DMS53 treated with DMSO at 0.1 percent for 48 hours (cell line): Measurements from ENCODE around the gene MTMR11.
"Not testable (repeated sequence)": the region's sequence is repeated elsewhere in the genome, so short reads cannot be mapped to it uniquely, and the experiment has no call there.

Source experiments
- DNase-seq: peaks from one replicate; lab custom pipeline; 2025; ENCODE audit not compliant: unreplicated experiment; lab: John Stamatoyannopoulos, UW

MTMR11 gene, protein sequence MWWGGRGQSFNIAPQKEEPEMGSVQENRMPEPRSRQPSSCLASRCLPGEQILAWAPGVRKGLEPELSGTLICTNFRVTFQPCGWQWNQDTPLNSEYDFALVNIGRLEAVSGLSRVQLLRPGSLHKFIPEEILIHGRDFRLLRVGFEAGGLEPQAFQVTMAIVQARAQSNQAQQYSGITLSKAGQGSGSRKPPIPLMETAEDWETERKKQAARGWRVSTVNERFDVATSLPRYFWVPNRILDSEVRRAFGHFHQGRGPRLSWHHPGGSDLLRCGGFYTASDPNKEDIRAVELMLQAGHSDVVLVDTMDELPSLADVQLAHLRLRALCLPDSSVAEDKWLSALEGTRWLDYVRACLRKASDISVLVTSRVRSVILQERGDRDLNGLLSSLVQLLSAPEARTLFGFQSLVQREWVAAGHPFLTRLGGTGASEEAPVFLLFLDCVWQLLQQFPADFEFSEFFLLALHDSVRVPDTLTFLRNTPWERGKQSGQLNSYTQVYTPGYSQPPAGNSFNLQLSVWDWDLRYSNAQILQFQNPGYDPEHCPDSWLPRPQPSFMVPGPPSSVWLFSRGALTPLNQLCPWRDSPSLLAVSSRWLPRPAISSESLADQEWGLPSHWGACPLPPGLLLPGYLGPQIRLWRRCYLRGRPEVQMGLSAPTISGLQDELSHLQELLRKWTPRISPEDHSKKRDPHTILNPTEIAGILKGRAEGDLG

GRCh38 chr1:149936170-149936991, at the start of gene MTMR11:
Gene MTMR11 (minus strand): TSS chr1:149936879. CDS start chr1:149936647, 232 bp downstream.
- peak; percentile 33 for DNase-seq

DNA sequence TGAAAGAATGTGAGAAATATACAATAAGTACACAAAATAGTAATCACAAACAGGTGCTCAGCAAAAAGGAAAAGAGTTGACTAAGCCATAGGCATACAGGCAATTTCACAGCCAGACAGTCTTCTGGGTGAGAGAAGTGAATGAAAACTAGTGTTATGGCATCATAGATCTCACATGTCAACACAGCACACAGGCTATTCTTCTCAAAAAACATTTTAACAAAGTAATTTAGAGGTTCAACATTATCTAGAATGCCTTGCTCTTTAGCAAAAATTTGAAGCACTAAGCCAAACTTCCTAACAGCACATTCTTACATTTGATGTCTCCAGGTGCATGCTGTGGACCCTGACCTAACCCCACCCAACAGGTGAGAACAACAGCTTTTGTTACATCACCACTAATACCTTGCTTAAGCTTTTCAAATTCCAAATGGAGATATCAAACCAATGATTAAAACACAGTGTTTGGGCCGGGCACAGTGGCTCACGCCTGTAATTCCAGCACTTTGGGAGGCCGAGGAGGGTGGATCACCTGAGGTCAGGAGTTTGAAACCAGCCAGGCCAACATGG, 43.4 kb upstream of the MTMR11 start:
- DNase-seq: no peak

- no peak for DNase-seq
Measured at GRCh38 chr1:149979245-149979971, 42.7 kb upstream of the MTMR11 start.

- no peak for DNase-seq
Measured at GRCh38 chr1:149978547-149979023, 41.9 kb upstream of the MTMR11 start.

GRCh38 chr1:149977345-149977744, 40.7 kb upstream of the MTMR11 start:
- peak; percentile 61 for DNase-seq

- no peak for DNase-seq
Measured at GRCh38 chr1:149972547-149972946, 35.9 kb upstream of the MTMR11 start.

- no peak for DNase-seq
Measured at GRCh38 chr1:149967646-149968045, 31.0 kb upstream of the MTMR11 start.

DNA sequence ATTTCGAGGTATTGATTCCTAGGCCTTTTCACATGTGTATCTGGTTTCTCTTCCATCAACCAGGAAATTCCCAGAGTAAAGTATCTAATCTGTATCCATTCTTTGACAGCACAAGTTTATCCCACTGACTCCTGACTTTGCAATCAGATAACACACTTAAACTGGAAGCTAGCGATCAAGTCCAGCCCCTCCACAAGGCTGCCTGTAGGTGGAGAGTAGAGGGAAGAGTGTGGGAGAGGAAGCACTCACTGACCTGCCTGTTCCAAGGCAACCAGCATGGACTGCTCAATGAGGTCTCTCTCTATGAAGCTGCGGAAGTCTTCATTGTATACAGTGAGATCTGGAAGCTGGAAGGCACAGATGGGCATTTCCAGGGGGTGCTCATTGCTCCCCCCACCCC, 30.4 kb upstream of the MTMR11 start:
- no peak for DNase-seq

GRCh38 chr1:149966405-149966804, 29.7 kb upstream of the MTMR11 start:
- no peak for DNase-seq

GRCh38 chr1:149965440-149965839, 28.8 kb upstream of the MTMR11 start:
- DNase-seq: no peak

DNA sequence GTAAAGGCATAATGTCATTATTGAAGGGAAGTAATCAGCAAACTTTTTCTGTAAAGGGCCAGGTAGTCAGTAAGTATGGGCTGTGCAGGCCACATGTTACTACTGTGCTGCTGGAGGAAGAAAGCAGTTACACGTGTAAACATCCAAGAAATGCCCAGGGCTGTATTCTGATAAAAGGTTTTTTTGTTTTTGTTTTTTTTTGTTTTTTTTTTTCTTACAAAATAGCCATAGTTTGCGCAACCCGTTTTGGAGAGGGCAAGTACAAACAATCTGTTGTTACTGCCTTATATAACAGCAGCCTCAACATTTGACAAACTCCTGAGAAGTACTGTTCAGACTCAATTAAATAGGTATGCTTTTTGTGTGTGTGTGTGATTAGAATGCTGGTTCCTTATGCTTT, 26.7 kb upstream of the MTMR11 start:
- DNase-seq: no peak

DNA sequence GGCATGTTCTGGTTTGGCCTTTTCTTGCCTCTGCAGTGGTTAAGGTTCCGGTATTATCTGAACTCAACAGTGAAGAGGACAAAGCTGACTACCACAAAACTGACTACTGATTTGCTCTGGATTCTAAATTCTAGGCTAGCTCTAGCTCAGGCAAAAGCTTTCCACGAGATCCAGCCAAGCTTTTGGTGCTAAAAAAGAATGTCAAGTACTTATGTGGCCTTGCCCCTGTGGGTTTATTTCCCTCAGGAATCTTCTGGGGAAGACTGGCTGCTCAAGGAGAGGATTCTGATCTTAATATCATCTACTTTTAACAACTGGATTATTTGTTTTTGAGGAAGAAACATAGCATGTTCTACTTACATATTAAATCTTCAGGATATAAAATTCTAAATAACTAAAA, 26.1 kb upstream of the MTMR11 start:
- no peak for DNase-seq

- peak; percentile 71 for DNase-seq
Measured at GRCh38 chr1:149962039-149962647, 25.5 kb upstream of the MTMR11 start.

DNA sequence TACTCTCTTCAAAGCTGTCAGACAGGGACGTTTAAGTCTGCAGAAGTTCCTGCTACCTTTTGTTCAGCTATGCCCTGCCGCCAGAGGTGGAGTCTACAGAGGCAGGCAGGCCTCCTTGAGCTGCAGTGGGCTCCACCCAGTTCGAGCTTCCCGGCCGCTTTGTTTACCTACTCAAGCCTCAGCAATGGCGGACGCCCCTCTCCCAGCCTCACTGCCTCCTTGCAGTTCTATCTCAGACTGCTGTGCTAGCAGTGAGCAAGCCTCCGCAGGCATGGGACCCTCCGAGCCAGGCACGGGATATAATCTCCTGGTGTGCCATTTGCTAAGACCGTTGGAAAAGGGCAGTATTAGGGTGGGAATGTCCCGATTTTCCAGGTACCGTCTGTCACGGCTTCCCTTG, 20.9 kb upstream of the MTMR11 start:
- not testable (repeated sequence) for DNase-seq

DNA sequence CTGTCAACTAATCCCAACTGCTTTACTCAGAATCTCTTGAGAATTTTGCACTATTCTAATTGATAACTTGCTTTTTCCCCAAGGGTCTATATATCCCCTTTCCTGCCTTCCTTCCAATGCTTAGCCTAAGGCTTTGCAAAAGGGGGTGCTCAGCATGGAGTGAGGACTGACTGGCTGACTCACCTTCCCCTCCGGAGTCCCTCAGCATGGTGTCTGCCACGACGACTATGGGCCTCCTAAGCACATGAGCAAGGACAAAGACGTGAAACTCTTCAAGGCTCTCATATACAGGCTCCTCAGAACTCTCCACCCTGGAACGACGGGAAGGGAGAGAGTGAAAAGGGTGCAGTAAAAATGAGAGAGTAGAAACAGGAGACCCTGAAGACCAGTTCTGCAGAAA, 13.2 kb upstream of the MTMR11 start:
- DNase-seq: no peak

- DNase-seq: no peak
Measured at GRCh38 chr1:149945206-149945605, 8.5 kb upstream of the MTMR11 start.

DNA sequence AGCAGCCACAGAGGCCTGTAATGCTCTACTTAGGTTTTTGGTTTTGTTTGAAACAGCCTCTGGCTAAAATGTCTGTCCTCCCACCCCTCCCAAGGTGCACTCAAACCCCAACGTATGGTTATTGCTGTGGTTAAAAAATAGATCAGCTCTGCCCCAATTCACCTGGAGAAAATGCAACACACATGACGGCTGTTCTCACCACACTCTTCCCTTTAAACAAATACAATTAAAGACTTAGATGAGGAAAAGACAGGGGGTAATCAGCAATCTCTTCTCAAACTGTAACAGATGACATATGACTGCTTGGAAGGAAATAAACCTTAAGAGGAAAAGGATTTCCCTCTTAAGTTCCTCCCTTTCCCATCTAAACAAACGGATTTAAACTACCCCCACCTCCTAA, 6.2 kb upstream of the MTMR11 start:
- DNase-seq: no peak

DNA sequence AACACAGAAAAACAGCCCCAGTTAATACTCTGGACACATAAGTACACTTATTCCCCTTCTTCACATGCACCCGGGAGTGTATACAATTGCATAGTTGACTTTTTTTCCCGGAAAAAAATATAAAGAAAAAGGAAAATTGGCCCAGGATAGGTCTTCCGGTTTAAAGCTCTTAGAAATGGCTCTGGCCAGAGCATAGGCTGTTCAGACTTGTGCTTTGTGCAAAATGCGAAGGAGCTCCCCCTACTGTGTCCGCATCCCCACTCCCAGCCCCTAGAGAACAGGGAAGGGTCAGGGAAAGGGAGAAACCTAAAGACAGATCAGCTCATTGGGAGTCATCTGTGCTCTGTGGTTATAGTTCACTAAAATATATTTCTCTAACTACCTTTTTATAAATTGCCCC, 5.5 kb upstream of the MTMR11 start:
- no peak for DNase-seq

- DNase-seq: no peak
Measured at GRCh38 chr1:149940427-149940826, 3.7 kb upstream of the MTMR11 start.

GRCh38 chr1:149938668-149939003, 2.0 kb upstream of the MTMR11 start:
- not testable (repeated sequence) for DNase-seq
